Activated CD4-positive, alpha-beta T cell treated with anti-CD3 and anti-CD28 coated beads, Interleukin-2, Interleukin-6, amounts not matched to agents 100 ng/mL and 50 ng/mL, durations not matched to agents 16 hours and 8 hours (primary cell): ENCODE data around the gene F11R.
A peak's percentile ranks its signal among the peaks of the same experiment; 100 is the strongest.
"Not testable (repeated sequence)": the region's sequence is repeated elsewhere in the genome, so short reads cannot be mapped to it uniquely, and the experiment has no call there.

Experiments
- DNase-seq: peaks from one replicate; pipeline ENCODE4 v3.0.0-alpha.2; 2020

Gene F11R

DNA sequence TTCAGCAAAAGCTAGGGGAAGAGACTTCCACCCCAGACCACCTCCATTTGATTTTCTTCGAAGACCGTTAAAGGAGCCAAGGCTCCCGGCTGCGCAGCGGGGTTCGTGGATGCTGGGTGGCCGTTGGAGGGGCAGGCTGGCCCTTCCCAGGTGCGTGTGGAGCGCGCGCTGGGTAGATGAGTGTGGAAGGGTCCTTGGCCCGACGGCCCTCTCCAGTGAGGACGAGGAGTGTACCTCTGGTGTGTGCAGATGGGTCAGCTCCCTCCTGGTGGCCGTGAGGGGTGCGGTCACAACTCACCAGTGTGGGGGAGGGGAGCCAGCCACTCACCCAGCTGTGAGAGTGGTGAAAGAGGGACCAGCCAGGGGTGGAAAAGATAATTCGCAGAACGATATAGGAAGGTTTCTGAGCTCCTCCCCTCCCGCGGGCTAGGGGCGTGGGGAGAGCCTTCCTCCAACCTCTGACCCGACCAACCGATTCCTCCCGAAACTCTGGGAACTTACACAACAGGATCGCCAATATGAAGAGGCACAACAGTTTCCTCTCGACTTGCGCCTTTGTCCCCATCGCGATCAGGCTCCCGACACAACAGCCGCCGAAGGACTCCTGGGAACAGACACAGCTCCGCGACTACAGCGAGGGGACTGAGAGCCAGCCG is at the start of gene F11R:
Gene F11R (minus strand): TSS at position 644 of the 656 bp plus-strand sequence. CDS start 79 bp downstream, at position 565.
- DNase-seq = no peak

DNA sequence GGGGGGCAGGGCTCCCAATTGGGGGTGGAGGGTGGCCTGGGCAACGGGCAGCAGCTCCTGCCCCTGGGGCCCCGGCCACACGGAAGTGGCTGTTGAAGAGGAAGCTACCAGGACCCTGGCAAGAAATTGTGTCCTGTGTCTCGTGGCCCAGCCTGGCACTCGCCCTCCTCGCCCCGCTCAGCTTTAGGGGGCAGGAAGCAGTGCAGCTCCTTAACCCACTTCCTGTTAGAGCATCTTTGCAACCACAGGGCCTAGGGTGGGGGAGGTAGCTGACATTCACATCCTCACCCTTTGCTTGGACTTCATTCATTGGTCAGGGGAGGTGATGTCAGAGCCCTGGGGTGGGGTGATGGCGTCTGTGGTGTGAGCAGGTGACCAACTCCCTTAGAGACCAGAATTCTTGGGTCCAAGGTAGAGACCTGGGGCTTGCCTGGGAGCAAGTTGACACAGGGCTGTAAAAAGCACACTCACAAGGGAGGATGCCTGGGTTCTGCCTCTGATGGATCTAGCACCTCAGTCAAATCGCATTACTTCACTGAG is 48.8 kb upstream of the F11R start, which contains the start of gene ARHGAP30:
Gene ARHGAP30 (minus strand): TSS at position 161 of the 540 bp plus-strand sequence. CDS start 267 bp downstream, outside the sequence.
- peak; percentile 97 for DNase-seq

DNA sequence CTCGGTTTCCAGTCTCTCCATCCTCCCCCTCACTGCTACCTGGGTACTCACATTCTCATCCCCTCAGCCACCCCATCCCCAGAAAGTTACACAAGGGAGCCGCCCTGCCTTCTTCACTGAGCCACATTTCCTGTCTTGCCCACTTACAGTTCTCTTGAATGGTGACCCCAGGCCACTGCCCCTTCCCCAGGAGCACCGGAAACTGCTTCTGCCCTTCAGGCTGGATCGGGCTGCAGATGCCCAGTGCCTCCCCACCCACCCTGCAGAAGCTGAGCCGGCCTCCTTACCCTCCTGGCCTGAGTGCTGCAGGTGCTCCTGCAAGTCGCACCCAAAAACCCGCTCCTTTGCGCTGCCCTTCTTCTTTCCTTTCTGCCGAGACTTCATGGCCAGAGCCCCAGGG is 48.3 kb upstream of the F11R start:
- peak; percentile 13 for DNase-seq

DNA sequence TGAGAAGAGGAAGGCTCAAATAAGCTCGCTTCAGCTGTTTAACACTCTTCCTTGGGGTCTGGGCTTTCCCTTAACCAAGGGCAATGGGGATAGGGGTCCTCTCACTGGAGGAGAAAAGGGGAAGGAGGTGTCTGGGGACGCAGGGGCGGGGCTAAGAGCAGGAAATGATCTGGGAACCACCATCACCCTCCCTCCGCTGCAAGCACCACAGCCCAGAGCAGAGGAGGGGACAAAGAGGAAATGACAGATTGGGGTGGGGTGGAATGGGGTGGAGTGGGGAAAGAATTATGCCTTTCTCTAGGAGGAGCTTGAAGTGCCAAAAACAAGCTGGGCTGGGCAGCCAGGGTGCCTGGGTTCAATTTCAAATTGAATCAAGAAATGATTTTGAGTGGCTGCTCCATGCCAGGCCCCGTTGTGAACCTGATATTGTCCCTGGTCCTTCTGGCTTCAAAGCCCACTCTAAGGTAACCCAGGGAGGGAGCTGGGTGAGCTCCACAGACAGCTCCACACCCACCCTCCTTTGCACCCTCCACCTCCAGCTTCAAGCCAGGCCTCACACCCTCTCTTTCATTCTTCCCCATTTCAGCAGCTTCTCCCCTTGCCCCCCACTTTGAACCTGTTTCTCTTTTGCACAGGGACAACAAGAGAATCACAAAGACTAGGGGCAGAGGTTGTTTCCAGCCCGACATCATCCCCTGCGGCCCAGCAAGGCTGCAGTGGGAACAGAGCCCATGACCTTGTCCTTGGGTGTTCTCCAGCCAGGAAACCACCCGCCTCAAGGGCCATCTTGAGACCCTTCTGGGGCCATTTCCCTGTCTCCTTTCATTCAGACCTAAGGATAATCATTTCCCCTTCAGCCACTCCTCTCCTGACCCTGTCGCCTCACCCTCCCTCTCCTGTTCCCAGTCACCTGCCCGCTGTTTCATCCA is 47.6 kb upstream of the F11R start:
- DNase-seq = peak; percentile 91

DNA sequence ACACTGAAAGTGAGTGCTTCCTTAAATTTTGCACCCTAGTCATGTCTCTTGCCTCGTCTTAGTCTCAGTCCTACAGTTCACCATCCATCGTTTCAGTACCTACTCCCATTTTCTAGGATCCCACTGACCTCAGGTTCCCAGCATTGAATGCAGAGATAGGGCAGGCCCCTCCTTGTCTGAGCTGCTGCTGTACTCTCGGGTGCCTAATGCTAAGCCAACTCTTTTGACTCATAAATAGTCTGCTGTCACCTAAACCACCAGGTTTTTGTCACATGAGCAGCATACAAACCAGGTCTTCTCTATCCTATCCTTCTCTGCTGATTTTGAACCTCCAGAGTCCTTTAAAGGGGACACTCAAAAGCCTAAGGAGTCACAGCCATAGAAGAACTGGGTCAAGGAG is 45.7 kb upstream of the F11R start:
- DNase-seq = peak; percentile 51

DNA sequence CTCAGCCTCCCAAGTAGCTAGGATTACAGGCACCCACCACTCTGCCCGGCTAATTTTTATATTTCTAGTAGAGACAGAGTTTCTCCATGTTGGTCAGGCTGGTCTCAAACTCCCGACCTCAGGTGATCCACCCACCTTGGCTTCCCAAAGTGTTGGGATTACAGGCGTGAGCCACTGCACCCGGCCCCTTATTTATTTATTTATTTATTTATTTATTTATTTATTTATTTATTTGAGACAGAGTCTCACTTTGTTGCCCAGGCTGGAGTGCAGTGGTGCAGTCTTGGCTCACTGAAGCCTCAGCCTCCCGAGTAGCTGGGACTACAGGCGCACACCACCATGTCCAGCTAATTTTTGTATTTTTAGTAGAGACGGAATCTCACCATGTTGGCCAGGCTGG is 44.7 kb upstream of the F11R start:
- DNase-seq = not testable (repeated sequence)

DNA sequence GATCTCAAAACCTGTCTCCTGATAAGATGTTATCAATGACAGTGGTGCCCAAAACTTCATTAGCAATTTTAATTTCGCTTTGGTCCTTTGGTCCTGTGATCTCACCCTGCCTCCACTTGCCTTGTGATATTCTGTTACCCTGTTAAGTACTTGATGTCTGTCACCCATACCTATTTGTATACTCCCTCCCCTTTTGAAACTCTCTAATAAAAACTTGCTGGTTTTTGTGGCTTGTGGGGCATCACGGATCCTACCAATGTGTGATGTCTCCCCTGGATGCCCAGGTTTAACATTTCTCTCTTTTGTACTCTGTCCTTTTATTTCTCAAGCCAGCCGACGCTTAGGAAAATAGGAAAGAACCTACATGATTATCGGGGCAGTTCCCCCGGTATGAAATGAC is 43.0 kb upstream of the F11R start:
- DNase-seq = not testable (repeated sequence)

DNA sequence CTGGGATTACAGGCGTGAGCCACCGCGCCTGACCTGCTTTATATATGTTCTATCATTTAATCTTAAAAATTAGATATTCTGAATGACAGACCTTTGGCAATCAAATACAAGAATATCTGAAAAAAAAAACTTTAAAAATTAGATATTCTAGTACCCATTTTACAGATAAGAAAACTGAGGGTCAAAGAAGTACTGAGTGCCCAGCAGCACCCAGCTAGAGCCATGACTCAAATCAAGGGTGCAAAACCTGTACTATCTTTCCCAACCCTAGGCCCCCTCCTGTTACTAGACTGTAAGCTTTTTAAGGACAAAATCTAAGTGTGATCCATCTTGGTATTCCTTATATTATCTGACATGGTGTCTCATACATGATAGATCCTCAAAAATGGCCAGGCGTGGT is 40.5 kb upstream of the F11R start:
- DNase-seq = no peak

DNA sequence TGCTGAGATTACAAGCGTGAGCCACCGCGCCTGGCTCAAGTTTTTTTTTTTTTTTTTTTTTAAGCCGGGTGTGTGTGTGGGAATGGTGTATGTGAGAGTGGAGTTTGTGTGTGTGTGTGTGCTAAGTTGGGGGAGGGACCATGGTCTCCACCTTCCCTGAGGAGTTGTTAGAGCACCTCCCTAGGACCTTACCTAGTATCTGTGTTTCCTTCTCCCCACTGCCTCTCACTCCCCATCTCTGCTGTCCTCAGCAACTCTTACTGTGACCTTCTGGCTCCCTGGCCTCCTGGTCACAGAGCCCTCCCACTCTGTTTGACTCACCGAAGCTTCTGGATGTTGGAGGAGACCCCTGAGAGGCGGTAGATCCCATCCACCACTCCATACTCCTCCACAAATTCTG is 38.3 kb upstream of the F11R start:
- DNase-seq = no peak

DNA sequence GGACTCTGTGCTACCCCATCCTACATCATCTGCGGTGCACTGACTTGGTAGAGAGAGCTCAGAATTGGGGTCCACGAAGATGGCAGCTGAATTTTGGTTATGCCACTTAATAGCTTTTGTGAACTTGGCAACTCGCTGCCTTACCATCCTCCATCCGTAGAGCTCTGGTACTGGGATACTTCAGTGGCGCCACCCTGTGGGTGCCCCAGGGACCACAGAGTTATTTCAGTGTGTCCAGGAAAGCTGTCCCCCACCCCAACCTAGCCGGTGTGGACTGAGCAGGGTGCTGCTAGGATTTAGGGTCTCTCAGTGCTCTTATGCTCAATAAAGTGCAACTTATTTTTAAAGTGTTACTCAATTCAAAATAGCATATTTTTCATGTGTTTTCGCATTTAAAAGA is 33.9 kb upstream of the F11R start:
- DNase-seq = no peak

DNA sequence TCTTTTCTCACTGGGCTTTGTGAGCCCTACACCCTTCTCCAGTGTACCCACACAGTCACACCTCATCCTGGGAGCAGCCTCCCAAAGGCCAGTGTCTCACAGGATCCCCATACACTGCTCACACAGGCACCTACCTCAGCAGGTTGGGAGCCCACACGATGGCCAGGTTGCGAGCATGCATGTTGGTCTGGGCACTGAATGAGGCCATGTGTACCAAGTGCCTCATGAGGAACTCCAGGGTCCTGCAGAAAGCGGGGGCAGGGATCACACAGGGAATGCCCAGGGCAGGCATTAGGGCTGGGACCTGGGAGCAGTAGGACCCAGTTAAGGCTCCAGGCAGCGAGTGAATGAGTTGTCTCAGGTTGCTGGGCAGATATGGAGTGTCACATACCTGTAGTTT is 33.3 kb upstream of the F11R start:
- no peak for DNase-seq

DNA sequence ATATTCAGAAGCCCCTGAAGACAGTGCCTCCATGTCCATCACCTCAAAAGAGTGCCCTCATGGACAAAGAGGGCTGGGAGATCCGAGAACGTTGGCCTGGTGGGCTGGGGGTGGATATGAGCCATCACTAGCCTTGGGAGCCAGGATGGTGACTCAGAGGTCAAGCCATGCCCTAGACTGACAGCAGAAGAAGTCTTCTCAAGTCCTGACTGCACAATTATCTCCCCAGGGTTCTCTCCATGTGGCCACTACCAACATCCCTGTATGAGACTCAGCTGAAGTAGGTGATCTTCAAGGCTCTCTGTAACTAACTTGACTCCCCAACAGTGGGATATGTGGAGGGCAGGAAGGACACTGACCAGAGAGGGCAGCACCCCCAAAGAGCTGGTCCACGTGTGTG is 31.9 kb upstream of the F11R start:
- no peak for DNase-seq

DNA sequence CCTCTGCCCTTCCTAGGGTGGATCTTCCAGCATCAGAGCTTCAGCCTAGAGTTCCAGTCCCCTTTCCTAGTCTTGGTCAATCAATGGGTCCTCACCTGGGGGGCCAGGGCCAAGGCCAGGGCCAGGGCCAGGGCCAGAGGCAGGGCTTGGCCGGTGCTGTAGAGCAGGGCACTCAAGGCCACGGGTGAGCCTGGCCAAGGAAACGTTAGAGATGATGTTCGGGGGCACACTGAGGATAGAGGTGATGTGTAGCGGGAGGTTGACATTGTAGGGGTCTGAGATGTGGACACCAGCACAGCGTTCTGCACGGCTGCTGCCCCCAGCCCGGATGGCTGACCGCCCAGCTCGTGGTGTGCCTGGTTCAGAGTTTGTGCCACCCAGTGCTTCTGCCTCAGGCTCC is 30.3 kb upstream of the F11R start:
- DNase-seq = no peak

DNA sequence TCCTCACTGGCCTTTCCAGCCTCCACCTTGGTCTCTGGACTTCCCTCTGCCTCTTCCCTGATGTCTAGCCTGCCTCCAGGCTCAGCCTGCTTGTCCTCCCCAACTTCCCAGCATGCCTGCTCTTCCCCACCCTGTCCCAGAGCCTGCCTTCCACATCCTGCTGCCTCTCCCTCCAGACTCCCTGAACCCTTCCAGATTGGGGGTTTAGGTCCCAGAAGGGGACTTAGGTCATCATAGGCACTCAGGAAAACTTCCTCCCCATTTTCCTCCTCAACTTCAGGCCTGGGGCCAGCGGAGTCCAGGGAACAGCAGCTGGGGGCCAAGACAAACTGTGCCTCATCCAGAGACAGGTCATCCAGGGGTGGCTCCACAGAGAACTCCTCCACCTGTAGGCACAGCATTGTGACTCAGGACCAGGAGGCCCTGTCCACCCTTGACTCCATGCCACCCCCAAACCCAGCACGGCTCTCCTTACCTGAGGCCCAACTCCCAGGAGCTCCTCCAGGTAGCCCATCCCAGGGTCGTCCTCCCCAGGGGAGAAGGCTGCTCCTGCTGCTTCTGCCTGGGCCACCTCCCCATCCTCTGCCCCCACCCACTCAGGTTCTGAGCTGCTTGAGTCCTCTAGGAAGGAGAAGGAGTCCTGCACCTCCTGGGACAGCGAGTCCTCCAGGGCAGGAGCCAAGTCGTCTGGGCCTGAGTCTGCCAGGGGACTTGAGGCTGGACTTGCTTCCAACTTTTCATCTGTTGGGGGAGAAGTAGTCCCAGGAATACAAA is 28.2 kb upstream of the F11R start:
- DNase-seq = no peak

DNA sequence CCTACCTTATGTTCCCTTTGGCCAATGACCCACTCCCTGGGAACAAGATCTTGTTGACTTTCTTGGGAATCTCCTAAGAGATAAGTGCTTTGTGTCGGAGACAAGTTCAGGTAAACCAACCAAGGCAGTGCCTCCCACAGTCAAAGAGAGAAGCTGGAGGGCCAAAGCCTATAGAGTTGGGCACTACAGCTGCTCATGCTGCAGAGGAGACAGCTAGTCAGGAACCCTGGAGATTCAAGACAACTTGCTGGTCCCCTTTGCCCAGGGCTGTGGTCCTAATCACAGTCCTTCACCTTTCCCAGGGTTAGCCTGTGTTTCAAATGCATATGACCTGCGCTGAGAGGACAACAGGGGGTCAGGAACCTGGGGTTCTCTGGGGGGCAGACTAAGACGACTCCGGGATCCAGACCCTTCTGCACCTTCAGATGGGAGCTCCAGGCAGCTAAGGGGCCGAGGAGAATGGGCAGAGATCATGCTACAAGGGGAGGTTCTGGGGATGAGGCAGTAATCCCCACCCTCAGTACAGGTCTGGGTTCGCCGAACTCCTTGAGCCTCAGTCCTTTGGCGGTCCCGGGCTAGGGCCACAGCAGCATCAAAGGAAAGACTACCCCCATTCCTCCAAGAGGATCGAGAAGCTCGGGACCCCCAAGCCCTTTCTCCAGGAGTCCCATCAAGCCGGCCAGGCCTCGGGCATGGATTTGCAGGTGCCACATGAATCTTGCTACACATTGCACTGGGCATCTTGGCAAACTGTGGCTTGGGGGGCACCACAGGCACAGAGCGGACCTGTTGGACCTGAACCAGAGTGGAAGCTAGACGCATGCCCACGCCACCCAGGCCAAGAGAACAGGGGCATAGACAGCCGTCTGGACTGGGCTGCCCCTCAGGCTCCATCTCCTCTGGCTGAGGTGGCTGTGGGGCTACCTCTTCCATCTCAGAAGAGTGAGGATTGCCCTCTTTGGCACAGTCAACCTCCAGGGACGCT is 26.8 kb upstream of the F11R start:
- DNase-seq = no peak

DNA sequence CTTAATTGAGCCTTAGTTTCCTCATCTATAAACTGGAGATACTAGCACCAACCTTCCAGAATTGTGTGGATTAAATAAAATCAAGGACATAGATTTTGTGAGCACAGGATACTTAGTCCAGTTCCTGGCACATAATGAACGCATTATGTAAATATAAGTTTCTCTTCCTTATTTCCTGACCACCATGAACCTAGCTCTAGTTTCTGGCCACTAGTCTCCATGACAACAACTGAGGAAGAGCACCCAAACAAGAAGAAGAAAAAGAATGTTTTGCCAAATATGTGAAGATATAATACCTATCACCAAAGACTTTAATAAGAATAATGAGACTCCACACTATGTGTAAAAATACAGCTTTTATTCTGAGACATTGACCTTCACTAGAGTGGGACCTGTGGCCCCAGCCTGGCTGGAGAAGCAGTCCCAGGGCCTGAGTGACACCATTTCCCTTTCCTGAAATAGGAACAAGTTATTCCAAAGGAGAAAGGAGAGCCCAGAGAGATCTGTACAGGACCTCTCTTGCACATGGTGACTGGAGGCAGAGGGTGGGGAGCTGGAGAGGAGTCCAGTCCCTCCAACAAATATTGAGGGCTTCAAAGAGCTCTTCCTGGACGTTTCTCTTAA is 25.8 kb upstream of the F11R start:
- no peak for DNase-seq

DNA sequence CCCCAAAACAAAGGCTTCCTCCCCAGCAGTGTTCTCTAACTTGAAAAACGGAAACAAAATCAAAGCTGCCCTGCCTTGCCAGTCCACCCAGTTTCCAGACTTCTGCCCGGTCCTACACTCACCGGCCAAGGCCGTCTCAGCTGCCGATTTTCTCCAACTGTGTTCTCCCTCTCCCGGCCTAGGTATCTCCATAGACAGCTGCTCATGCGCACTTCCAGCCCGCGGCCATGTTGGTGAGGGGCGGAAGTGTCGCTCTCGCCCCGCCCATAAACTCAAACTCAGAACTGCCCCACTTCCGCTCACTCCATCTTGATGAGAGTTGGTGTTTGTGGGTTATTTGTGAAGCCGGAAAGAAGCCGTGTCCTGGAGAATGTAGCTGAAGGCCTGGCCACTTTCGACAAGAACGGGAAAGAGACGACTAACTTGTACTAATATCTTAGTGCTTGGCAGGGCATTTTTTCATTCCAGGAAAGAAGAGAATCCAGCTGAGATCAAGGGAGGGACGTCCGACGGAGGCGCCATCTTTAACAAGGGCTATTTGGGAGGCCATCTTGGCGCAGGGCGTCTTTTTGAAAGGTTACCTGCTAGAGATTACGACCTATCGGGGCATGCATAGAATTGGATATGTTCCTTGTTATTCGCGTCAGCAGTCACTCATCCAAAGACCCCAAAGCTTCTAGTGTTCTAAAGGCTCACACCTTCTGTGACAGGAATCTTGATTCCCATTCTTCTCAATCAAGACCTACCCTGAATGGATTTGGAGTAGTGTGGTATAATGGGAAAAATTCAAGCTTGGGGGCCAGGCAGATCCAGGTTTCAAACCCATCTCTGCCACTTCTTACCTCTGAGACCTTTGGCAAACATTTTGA is 25.0 kb upstream of the F11R start, which contains the start of gene USF1:
Gene USF1 (minus strand): TSS at position 242 of the 869 bp plus-strand sequence. CDS start 2,702 bp downstream, outside the sequence.
- peak; percentile 95 for DNase-seq

DNA sequence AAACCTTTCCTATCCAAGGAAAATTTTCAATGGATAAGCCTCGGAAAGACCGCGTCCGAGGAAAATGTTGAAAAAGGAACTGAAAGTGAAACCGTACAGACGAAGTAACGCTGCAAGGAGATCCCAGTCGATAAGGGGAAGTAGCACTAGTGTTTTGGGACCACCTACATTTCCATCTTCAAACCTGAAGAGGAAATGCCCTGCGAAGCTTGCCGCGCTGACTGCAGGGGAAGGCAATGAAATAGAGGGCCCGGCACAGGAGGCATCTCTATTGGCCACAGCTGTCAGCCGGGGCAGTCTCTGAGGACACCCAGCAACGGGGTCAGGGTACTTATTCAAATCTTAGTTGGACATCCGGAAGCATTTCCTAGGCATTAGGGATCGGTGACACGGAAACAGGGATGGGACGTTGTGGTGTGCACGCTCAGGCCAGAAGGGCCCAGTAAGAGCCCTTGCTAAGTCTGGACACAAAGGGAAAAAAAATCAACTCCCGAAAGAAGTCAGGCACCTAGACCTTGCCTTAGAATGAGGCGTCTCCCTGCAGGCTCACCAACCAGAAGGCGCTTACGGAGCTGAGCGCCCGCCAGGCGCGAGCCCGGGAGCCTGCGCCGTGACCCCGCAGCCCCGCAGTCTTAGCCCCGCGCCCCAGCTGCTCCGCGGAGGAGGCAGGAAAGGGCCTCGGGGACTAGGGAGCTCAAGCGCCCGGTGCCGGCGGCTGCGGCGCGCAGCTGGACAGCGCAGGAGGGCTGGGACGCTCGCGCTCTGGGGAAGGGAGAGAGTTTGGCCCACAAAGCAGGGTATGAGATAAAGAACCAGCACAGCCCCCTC is 24.2 kb upstream of the F11R start:
- peak; percentile 76 for DNase-seq

DNA sequence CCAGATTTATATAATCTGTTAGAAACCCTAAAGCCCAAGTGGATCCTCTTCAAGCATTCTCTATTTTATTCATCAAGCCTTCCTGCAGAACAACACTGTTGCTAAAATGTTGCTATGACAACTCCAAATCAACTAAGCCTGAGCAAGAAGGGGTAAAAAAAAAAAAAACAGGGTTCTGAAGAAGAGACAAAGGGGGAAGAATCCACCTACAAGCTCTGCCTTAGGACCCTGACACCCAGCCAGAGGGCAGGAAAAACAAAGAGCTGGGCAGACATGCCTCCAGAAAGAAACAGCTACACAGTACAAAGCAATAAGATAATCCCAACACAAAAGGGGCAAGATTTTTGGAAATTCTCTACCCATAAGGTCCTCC is 23.6 kb upstream of the F11R start:
- no peak for DNase-seq
